HG02678 (cell line): ENCODE data around the gene RAB40C.
"Not testable (repeated sequence)": the region's sequence is repeated elsewhere in the genome, so short reads cannot be mapped to it uniquely, and the experiment has no call there.

ENCODE experiments used
- ATAC-seq: cut with Tn5 transposase; IDR thresholded peaks from one replicate; pipeline ENCODE4 v1.9.1; 2021; ENCODE audit warnings: mild to moderate bottlenecking, moderate library complexity; ENCODE audit not compliant: unreplicated experiment

The RAB40C gene

GRCh38 chr16:588889-589657, 793 bp upstream of the RAB40C start:
- peak; percentile 74 for ATAC-seq

GRCh38 chr16:590188-590814, 435 bp downstream of the RAB40C start:
- ATAC-seq = no peak

GRCh38 chr16:590815-591200, 942 bp downstream of the RAB40C start:
- ATAC-seq = no peak

GRCh38 chr16:591231-591630, 1.4 kb downstream of the RAB40C start:
- ATAC-seq = no peak

- no peak for ATAC-seq
Observed at GRCh38 chr16:591892-592517, 2.1 kb downstream of the RAB40C start.

GRCh38 chr16:592518-593306, 2.8 kb downstream of the RAB40C start:
- no peak for ATAC-seq

GRCh38 chr16:593406-593805, 3.5 kb downstream of the RAB40C start:
- ATAC-seq = no peak

- no peak for ATAC-seq
Observed at GRCh38 chr16:593807-594206, 3.9 kb downstream of the RAB40C start.

- no peak for ATAC-seq
Observed at GRCh38 chr16:595094-595528, 5.2 kb downstream of the RAB40C start.

- no peak for ATAC-seq
Observed at GRCh38 chr16:595942-596735, 6.3 kb downstream of the RAB40C start.

GRCh38 chr16:596736-597060, 6.8 kb downstream of the RAB40C start:
- ATAC-seq = no peak

- ATAC-seq = not testable (repeated sequence)
Observed at GRCh38 chr16:597655-598054, 7.8 kb downstream of the RAB40C start.

- no peak for ATAC-seq
Observed at GRCh38 chr16:598823-599739, 9.2 kb downstream of the RAB40C start.

GRCh38 chr16:600781-601180, 10.9 kb downstream of the RAB40C start:
- ATAC-seq = no peak

GRCh38 chr16:603933-604332, 14.1 kb downstream of the RAB40C start:
- no peak for ATAC-seq

GRCh38 chr16:606656-607307, 16.9 kb downstream of the RAB40C start:
- no peak for ATAC-seq

GRCh38 chr16:608019-608418, 18.2 kb downstream of the RAB40C start:
- no peak for ATAC-seq

- ATAC-seq = no peak
Observed at GRCh38 chr16:609316-609715, 19.4 kb downstream of the RAB40C start.

GRCh38 chr16:609984-610383, 20.1 kb downstream of the RAB40C start:
- ATAC-seq = no peak
